ENCODE measurements around the gene ATAT1. TPM values are rescaled to one million over a fixed set of nuclear protein-coding genes. Genes with fewer than 3 reads are reported as not detected.

Gene ATAT1
- total RNA-seq (2021; ENCODE audit: unreplicated experiment) (15.8 TPM), Bru-seq, nascent RNA (percentile 66 among the genes with signal in this experiment), BruChase-seq, experiment 1, labeled RNA remaining after a 2-hour chase (percentile 75 among the genes with signal in this experiment), BruChase-seq, experiment 2, labeled RNA remaining after a 6-hour chase (percentile 65 among the genes with signal in this experiment)
- 24.4 TPM for polyA plus RNA-seq (2012; ENCODE audit: insufficient read length)
- long read RNA-seq, transcript ATAT1-206 (13 exons, 1,476 nt): major isoform, 5 of 21 reads
- long read RNA-seq, partial matches to known transcripts: 5 of 21 reads
- long read RNA-seq, other reads (novel, unspliced or antisense): 8 of 21 reads

GRCh38 chr6:30626484-30627366, at the start of gene ATAT1:
ATAT1 (plus strand) TSS chr6:30626874.
- Histone ChIP-seq H3K27ac (ENCODE audit: low read length) (peak within 1 kb of the TSS; percentile 84), H3K36me3 (ENCODE audit: control insufficient read depth, insufficient read depth, low read length) (peaks cover 9% of the 10 kb centered on the region), H3K4me1 (ENCODE audit: control insufficient read depth, insufficient read depth, low read length) (0 out of 2 replicates have a peak, but pooled peaks cover 2% of the 10 kb centered on the region), H3K27me3 (ENCODE audit: control insufficient read depth, insufficient read depth, low read length) (no peaks in the 10 kb centered on the region), H3K4me3 (ENCODE audit: low read depth in 2 of 2, low read length in 2 of 2) (peak within 1 kb of the TSS; percentile 62 to 90), H3K9me3 (ENCODE audit: control insufficient read depth, insufficient read depth, low read depth, low read length) (no peaks in the 10 kb centered on the region)
- in situ Hi-C loops (cut with HindIII; ENCODE audit: low pct_unique_long_range_greater_than_20kb, low sequenced_read_pairs): no loop called here
- DNase-seq (ENCODE audit: low read depth, low spot score) (no peak), ATAC-seq (peak; percentile 97)
- no TSS peak for BruUV-seq (replicated peaks)
- ChIA-PET CTCF (no interaction called here), POLR2A (no interaction called here)
- intact Hi-C loops (cut with micrococcal nuclease; ENCODE audit: unreplicated experiment): no loop called here
- peak; percentile 87 for TF ChIP-seq TCF7L2 (IDR thresholded peaks at IDR 0.05; ENCODE audit: low read depth, low read length)
- TF ChIP-seq, protein P1, sequence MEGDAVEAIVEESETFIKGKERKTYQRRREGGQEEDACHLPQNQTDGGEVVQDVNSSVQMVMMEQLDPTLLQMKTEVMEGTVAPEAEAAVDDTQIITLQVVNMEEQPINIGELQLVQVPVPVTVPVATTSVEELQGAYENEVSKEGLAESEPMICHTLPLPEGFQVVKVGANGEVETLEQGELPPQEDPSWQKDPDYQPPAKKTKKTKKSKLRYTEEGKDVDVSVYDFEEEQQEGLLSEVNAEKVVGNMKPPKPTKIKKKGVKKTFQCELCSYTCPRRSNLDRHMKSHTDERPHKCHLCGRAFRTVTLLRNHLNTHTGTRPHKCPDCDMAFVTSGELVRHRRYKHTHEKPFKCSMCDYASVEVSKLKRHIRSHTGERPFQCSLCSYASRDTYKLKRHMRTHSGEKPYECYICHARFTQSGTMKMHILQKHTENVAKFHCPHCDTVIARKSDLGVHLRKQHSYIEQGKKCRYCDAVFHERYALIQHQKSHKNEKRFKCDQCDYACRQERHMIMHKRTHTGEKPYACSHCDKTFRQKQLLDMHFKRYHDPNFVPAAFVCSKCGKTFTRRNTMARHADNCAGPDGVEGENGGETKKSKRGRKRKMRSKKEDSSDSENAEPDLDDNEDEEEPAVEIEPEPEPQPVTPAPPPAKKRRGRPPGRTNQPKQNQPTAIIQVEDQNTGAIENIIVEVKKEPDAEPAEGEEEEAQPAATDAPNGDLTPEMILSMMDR (IDR thresholded peaks at IDR 0.05): no peak
- peak; percentile 91; the same call in 1 of the 2 replicates for TF ChIP-seq SIN3A (IDR thresholded peaks at IDR 0.05; ENCODE audit: borderline replicate concordance, insufficient read depth, low read depth, low read length)
- TF ChIP-seq, protein P2, sequence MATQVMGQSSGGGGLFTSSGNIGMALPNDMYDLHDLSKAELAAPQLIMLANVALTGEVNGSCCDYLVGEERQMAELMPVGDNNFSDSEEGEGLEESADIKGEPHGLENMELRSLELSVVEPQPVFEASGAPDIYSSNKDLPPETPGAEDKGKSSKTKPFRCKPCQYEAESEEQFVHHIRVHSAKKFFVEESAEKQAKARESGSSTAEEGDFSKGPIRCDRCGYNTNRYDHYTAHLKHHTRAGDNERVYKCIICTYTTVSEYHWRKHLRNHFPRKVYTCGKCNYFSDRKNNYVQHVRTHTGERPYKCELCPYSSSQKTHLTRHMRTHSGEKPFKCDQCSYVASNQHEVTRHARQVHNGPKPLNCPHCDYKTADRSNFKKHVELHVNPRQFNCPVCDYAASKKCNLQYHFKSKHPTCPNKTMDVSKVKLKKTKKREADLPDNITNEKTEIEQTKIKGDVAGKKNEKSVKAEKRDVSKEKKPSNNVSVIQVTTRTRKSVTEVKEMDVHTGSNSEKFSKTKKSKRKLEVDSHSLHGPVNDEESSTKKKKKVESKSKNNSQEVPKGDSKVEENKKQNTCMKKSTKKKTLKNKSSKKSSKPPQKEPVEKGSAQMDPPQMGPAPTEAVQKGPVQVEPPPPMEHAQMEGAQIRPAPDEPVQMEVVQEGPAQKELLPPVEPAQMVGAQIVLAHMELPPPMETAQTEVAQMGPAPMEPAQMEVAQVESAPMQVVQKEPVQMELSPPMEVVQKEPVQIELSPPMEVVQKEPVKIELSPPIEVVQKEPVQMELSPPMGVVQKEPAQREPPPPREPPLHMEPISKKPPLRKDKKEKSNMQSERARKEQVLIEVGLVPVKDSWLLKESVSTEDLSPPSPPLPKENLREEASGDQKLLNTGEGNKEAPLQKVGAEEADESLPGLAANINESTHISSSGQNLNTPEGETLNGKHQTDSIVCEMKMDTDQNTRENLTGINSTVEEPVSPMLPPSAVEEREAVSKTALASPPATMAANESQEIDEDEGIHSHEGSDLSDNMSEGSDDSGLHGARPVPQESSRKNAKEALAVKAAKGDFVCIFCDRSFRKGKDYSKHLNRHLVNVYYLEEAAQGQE (IDR thresholded peaks at IDR 0.05; ENCODE audit: insufficient read depth in 1 of 2, low read depth in 2 of 2, low read length in 1 of 2): no peak
- peak; percentile 97 for TF ChIP-seq POLR2AphosphoS5 (IDR thresholded peaks at IDR 0.05; ENCODE audit: low read depth, low read length)

DNA sequence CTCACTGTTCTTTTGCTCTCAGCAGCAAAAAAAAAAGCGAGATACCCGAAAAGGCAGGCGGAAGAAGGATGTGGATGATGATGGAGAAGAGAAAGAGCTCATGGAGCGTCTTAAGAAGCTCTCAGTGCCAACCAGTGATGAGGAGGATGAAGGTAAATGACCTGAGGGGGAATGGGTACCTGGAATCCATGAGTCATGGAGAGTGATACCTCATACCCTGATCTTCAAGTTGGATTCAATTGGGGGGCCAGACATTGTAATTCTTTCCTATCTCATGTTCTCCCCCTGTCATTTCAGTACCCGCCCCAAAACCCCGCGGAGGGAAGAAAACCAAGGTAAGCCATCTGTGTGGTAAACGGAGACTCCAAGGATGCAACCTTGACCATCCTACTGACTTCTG, 48.6 kb upstream of the ATAT1 start:
- ChIA-PET CTCF (interaction anchor here (0.6 kb wide), 1 partner anchor 112 kb away, joined by 3 read pairs; no protein-coding TSS in a partner anchor), POLR2A (interaction anchor here (1.1 kb wide), 1 partner anchor 20 kb away, joined by 4 read pairs; no protein-coding TSS in a partner anchor)
- Histone ChIP-seq H3K4me3 (ENCODE audit: low read depth in 2 of 2, low read length in 2 of 2) (no peak overlapping the region), H3K27me3 (ENCODE audit: control insufficient read depth, insufficient read depth, low read length) (no peaks in the 10 kb centered on the region), H3K9me3 (ENCODE audit: control insufficient read depth, insufficient read depth, low read depth, low read length) (no peaks in the 10 kb centered on the region), H3K4me1 (ENCODE audit: control insufficient read depth, insufficient read depth, low read length) (peaks cover 6% of the 10 kb centered on the region), H3K27ac (ENCODE audit: low read length) (no peak overlapping the region), H3K36me3 (ENCODE audit: control insufficient read depth, insufficient read depth, low read length) (peaks cover 30% of the 10 kb centered on the region)
- in situ Hi-C loops (cut with HindIII; ENCODE audit: low pct_unique_long_range_greater_than_20kb, low sequenced_read_pairs) (no loop called here), intact Hi-C loops (cut with micrococcal nuclease; ENCODE audit: unreplicated experiment) (no loop called here)
- ATAC-seq (no peak), DNase-seq (ENCODE audit: low read depth, low spot score) (no peak)
- BruUV-seq (replicated peaks): no TSS peak
- no peak for TF ChIP-seq TCF7L2 (IDR thresholded peaks at IDR 0.05; ENCODE audit: low read depth, low read length)
- TF ChIP-seq, protein P1 (IDR thresholded peaks at IDR 0.05): no peak
- TF ChIP-seq SIN3A (IDR thresholded peaks at IDR 0.05; ENCODE audit: borderline replicate concordance, insufficient read depth, low read depth, low read length): no peak
- TF ChIP-seq POLR2AphosphoS5 (IDR thresholded peaks at IDR 0.05; ENCODE audit: low read depth, low read length): no peak
- TF ChIP-seq, protein P2 (IDR thresholded peaks at IDR 0.05; ENCODE audit: insufficient read depth in 1 of 2, low read depth in 2 of 2, low read length in 1 of 2): no peak

Data from Panc1 (cell line).